ENCODE results near the gene MPPED2.

GRCh38 chr11:30549565-30549964 is 36.6 kb downstream of the MPPED2 start:
- TF ChIP-seq CTCF (IDR thresholded peaks at IDR 0.05) = no peak
- no peak for TF ChIP-seq POLR2AphosphoS5 (IDR thresholded peaks at IDR 0.05)
- no peak for TF ChIP-seq POLR2A (IDR thresholded peaks at IDR 0.05)
- TF ChIP-seq EP300 (IDR thresholded peaks at IDR 0.05) = no peak
